Measurements from ENCODE around the gene KDM3B.

Gene KDM3B

GRCh38 chr5:138339091-138339456, 13.4 kb upstream of the KDM3B start:
- H3K4me3 ChIP-seq (ENCODE audit: low read depth, low read length), result peak overlapping the region; percentile 94
- no peak for TF ChIP-seq CTCF (IDR thresholded peaks at IDR 0.05; ENCODE audit: low read depth, low read length)

- H3K4me3 ChIP-seq (ENCODE audit: low read depth, low read length), result peak overlapping the region; percentile 94
- TF ChIP-seq CTCF (IDR thresholded peaks at IDR 0.05; ENCODE audit: low read depth, low read length), result no peak
Measured at GRCh38 chr5:138339464-138339863, 13.0 kb upstream of the KDM3B start.

GRCh38 chr5:138340008-138340407, 12.5 kb upstream of the KDM3B start:
- no peak for TF ChIP-seq CTCF (IDR thresholded peaks at IDR 0.05; ENCODE audit: low read depth, low read length)
- H3K4me3 ChIP-seq (ENCODE audit: low read depth, low read length), result peak overlapping the region; percentile 94

GRCh38 chr5:138344887-138345622, 7.4 kb upstream of the KDM3B start:
- TF ChIP-seq CTCF (IDR thresholded peaks at IDR 0.05; ENCODE audit: low read depth, low read length), result no peak
- H3K4me3 ChIP-seq (ENCODE audit: low read depth, low read length), result no peak overlapping the region

- H3K4me3 ChIP-seq (ENCODE audit: low read depth, low read length), result no peak overlapping the region
- no peak for TF ChIP-seq CTCF (IDR thresholded peaks at IDR 0.05; ENCODE audit: low read depth, low read length)
Measured at GRCh38 chr5:138346889-138347288, 5.6 kb upstream of the KDM3B start.

- no peak for TF ChIP-seq CTCF (IDR thresholded peaks at IDR 0.05; ENCODE audit: low read depth, low read length)
- H3K4me3 ChIP-seq (ENCODE audit: low read depth, low read length), result no peak overlapping the region
Measured at GRCh38 chr5:138349852-138350562, 2.5 kb upstream of the KDM3B start.

- no peak overlapping the region for H3K4me3 ChIP-seq (ENCODE audit: low read depth, low read length)
- TF ChIP-seq CTCF (IDR thresholded peaks at IDR 0.05; ENCODE audit: low read depth, low read length), result no peak
Measured at GRCh38 chr5:138350563-138350890, 2.0 kb upstream of the KDM3B start.

All from WI38 (cell line).